ENCODE measurements around the gene PREPL. TPM values are rescaled to one million over a fixed set of nuclear protein-coding genes. Genes with fewer than 3 reads are reported as not detected.

PREPL gene
- total and polyA plus RNA-seq, 9 of the 15 experiments (the other 6 are each of a cell fraction or from before 2014, with no cell fraction given), result 11.6 to 58.9 (median 27.2) TPM

DNA sequence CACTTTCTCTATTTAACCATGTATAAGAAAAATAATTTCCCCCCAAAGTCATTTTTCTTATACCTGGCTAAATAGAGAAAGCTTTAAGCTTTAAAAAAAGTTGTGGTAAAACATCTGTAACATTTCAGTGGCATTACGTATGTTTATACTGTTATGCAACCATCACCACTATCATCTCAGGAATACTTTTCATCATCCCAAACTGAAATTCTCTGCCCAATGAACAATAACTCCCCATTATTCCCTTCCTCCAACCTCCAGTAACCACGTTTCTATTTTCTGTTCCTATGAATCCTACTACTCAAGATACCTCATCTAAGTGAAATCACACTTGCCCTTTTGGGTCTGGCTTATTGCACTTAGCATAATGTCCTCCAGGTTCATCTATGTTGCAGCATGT is 87.7 kb downstream of the PREPL start (continued):
- TF ChIP-seq RREB1 (CRISPR knock-in tag; IDR thresholded peaks at IDR 0.05), result no peak
- TF ChIP-seq CREB1 (IDR thresholded peaks at IDR 0.05), result no peak
- no peak for TF ChIP-seq CREB1 (CRISPR knock-in tag; IDR thresholded peaks at IDR 0.05)

- DNase-seq (ENCODE audit: extremely low read depth in 1 of 4, low spot score in 3 of 4) (no peak), FAIRE-seq (no peak), ATAC-seq (peak; percentile 24; the same call in 1 of the 3 replicates)
- no peak overlapping the region for H3K4me3 ChIP-seq
- no peaks in the 10 kb centered on the region for H3K9me3 ChIP-seq (replicated peaks; ENCODE audit: control insufficient read depth, insufficient read depth, low read depth, low read length)
- ChIA-PET POLR2A (interaction anchor here (0.6 to 1.0 kb wide), 3 partner anchors 15 to 673 kb away, joined by 3 read pairs; no protein-coding TSS in a partner anchor), CTCF (ENCODE audit: low intra/inter-chr PET ratio) (no interaction called here)
- no peak overlapping the region for H3K4me2 ChIP-seq (ENCODE audit: insufficient read depth, low read length)
- H3K27me3 ChIP-seq (ENCODE audit: control insufficient read depth in 2 of 2, insufficient read depth in 2 of 2, low read length in 2 of 2), result peaks cover 7 to 16% of the 10 kb centered on the region in 2 experiments; a peak in 4 of 5 replicates
- intact Hi-C loops (cut with micrococcal nuclease), result no loop called here
- H3K9me1 ChIP-seq (ENCODE audit: control insufficient read depth, insufficient read depth, low read length), result no peaks in the 10 kb centered on the region
- WGBS (ENCODE audit: insufficient coverage, low coverage, missing lambda C conversion rate), result 15% methylated on average over 3 of the region's 3 CpGs
- no peaks in the 10 kb centered on the region for H3K79me2 ChIP-seq (ENCODE audit: control insufficient read depth, insufficient read depth, low read length)
- H3K36me3 ChIP-seq (ENCODE audit: control insufficient read depth, insufficient read depth, low read length), result no peaks in the 10 kb centered on the region
- no peak overlapping the region for H2AFZ ChIP-seq (ENCODE audit: low read depth, low read length)
- no peak overlapping the region for H3K9ac ChIP-seq (ENCODE audit: insufficient read depth in 1 of 2, low read depth in 2 of 2, low read length in 2 of 2)
- in situ Hi-C loops (cut with MboI), result no loop called here
- H3K4me1 ChIP-seq (replicated peaks in 1 of 2; ENCODE audit: control insufficient read depth in 2 of 2, insufficient read depth in 2 of 2, low read length in 2 of 2), result peaks cover 0 to 4% of the 10 kb centered on the region in 2 experiments; a peak in 1 of 5 replicates
- H4K20me1 ChIP-seq (replicated peaks; ENCODE audit: control insufficient read depth, insufficient read depth, low read length), result no peaks in the 10 kb centered on the region
- no TSS peak for BruUV-seq (replicated peaks)
- H3K27ac ChIP-seq (ENCODE audit: extremely low read depth, low read depth, low read length), result no peak overlapping the region
- TF ChIP-seq MEIS2 (IDR thresholded peaks at IDR 0.05; ENCODE audit: partially characterized antibody) (peak; percentile 60), ZNF175 (CRISPR knock-in tag; IDR thresholded peaks at IDR 0.05; ENCODE audit: low read depth) (no peak), ATF1 (CRISPR knock-in tag; IDR thresholded peaks at IDR 0.05) (no peak), ATF1 (tag; IDR thresholded peaks at IDR 0.05) (no peak), MCM3 (IDR thresholded peaks at IDR 0.05) (no peak), PBX2 (CRISPR knock-in tag; IDR thresholded peaks at IDR 0.05; ENCODE audit: low read depth) (no peak), PBX2 (tag; conservative IDR thresholded peaks at IDR 0.05; ENCODE audit: low read depth) (peak; percentile 72), RUNX1 (IDR thresholded peaks at IDR 0.05; ENCODE audit: low read depth) (no peak)
- TF ChIP-seq, protein P1, sequence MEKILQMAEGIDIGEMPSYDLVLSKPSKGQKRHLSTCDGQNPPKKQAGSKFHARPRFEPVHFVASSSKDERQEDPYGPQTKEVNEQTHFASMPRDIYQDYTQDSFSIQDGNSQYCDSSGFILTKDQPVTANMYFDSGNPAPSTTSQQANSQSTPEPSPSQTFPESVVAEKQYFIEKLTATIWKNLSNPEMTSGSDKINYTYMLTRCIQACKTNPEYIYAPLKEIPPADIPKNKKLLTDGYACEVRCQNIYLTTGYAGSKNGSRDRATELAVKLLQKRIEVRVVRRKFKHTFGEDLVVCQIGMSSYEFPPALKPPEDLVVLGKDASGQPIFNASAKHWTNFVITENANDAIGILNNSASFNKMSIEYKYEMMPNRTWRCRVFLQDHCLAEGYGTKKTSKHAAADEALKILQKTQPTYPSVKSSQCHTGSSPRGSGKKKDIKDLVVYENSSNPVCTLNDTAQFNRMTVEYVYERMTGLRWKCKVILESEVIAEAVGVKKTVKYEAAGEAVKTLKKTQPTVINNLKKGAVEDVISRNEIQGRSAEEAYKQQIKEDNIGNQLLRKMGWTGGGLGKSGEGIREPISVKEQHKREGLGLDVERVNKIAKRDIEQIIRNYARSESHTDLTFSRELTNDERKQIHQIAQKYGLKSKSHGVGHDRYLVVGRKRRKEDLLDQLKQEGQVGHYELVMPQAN (IDR thresholded peaks at IDR 0.05; ENCODE audit: borderline replicate concordance), result no peak
Observed at GRCh38 chr2:44273076-44273475, 88.2 kb downstream of the PREPL start.

All from K562 (cell line).